ENCODE results near the gene FAM50B.
A peak's percentile ranks its signal among the peaks of the same experiment; 100 is the strongest.

GRCh38 chr6:3825851-3826581 lies 23.2 kb upstream of the FAM50B start:
- TF ChIP-seq CEBPB (IDR thresholded peaks at IDR 0.05; ENCODE audit: low read depth, low read length) (peak; percentile 53; the same call in 1 of the 2 replicates), POLR2A (IDR thresholded peaks at IDR 0.05; ENCODE audit: low read depth, low read length) (no peak), CTCF (conservative IDR thresholded peaks at IDR 0.05; ENCODE audit: low read depth, low read length) (no peak), RFX5 (IDR thresholded peaks at IDR 0.05; ENCODE audit: low read depth, low read length) (no peak), USF2 (IDR thresholded peaks at IDR 0.05; ENCODE audit: low read depth, low read length) (no peak), RAD21 (IDR thresholded peaks at IDR 0.05; ENCODE audit: low read length) (peak; percentile 27; the same call in 1 of the 2 replicates), BHLHE40 (IDR thresholded peaks at IDR 0.05; ENCODE audit: low read depth, low read length) (no peak), MAFK (IDR thresholded peaks at IDR 0.05; ENCODE audit: low read depth, low read length) (no peak), MXI1 (IDR thresholded peaks at IDR 0.05; ENCODE audit: borderline replicate concordance, low read depth, low read length) (peak; percentile 17; the same call in 1 of the 2 replicates), RCOR1 (IDR thresholded peaks at IDR 0.05; ENCODE audit: insufficient replicate concordance, low read length) (no peak), SMC3 (IDR thresholded peaks at IDR 0.05; ENCODE audit: low read depth, low read length) (no peak), ELK1 (IDR thresholded peaks at IDR 0.05; ENCODE audit: borderline replicate concordance, low read depth, low read length) (no peak), NFE2L2 (IDR thresholded peaks at IDR 0.05; ENCODE audit: low read depth, low read length) (no peak), FOS (IDR thresholded peaks at IDR 0.05; ENCODE audit: low read depth, low read length) (peak; percentile 66)

All from IMR-90 (cell line).